ENCODE measurements around the gene MAGI1.

DNA sequence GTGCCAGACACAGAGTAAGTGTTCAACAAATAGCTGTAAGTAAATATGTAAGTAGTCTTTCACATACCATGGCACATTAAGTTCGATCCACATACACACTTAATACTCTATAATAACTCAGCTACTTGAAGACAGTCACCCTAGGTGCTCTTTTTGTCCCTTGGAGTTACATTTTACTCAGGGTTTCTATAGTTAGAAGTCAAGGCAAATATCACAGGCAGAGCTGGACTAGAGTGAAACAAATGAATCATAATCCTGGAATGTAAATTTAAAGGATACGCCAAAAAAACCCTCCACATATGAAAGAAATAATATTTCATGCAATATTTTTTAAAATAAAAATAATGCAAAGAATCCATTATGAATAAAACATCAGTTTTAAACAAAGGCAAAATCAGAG lies 461.8 kb downstream of the MAGI1 start:
- TF ChIP-seq, protein P1, sequence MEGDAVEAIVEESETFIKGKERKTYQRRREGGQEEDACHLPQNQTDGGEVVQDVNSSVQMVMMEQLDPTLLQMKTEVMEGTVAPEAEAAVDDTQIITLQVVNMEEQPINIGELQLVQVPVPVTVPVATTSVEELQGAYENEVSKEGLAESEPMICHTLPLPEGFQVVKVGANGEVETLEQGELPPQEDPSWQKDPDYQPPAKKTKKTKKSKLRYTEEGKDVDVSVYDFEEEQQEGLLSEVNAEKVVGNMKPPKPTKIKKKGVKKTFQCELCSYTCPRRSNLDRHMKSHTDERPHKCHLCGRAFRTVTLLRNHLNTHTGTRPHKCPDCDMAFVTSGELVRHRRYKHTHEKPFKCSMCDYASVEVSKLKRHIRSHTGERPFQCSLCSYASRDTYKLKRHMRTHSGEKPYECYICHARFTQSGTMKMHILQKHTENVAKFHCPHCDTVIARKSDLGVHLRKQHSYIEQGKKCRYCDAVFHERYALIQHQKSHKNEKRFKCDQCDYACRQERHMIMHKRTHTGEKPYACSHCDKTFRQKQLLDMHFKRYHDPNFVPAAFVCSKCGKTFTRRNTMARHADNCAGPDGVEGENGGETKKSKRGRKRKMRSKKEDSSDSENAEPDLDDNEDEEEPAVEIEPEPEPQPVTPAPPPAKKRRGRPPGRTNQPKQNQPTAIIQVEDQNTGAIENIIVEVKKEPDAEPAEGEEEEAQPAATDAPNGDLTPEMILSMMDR (IDR thresholded peaks at IDR 0.05): no peak
- no peak for TF ChIP-seq POLR2AphosphoS5 (IDR thresholded peaks at IDR 0.05; ENCODE audit: insufficient read depth in 1 of 2, low read depth in 1 of 2)
- no peak for TF ChIP-seq POLR2A (IDR thresholded peaks at IDR 0.05)

All from vagina (tissue), 2 donors.